ENCODE measurements around the gene TENT5A. TPM values are rescaled to one million over a fixed set of nuclear protein-coding genes. Genes with fewer than 3 reads are reported as not detected.
"Not testable (repeated sequence)": the region's sequence is repeated elsewhere in the genome, so short reads cannot be mapped to it uniquely, and the experiment has no call there.

The TENT5A gene
- total and polyA plus RNA-seq, 7 experiments from 2014 or later = 0.80 to 12.5 (median 6.9) TPM

DNA sequence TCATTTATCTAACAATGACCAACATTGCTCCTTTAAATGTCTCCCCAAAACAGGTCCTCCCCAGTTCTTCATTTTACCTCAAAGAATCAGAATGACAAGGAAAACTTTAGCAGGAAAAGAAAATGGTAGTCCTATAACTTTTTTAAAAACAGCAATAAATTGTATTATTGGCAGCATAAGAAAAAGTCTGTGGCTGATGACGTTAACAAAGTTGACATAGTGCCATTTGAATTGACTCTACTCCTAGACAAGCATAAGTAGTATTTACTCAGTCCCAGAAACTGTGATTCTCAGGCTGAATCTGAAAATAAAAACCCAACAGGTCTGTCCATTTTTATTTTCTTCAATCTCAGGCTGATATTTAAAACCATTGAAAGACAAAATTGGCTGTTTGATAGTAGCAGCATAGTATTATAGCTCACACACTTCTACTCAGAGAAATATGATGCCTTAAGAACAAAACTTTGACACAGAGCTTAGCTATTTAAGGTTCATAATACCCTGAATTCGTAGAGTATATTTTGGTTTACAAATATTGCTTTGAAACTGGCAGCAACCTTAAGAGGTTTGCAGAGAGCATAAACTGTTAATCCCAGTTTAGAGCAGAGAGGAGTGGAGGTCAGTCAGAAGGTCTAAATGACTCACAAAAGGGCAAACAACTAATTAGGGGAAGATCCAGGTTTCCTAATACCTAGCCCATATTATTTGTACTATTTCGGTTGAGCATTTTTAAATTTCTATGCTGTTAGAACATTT is 35.0 kb upstream of the TENT5A start:
- Mint-ChIP-seq H3K36me3 (no peaks in the 10 kb centered on the region), H3K27me3 (peaks cover 0 to 21% (median 8%) of the 10 kb centered on the region in 5 donors), H3K4me1 (peaks cover 0 to 2% (median 0%) of the 10 kb centered on the region in 7 donors), H3K4me3 (no peak overlapping the region), H3K27ac (no peak overlapping the region), H3K9me3 (peaks cover 0 to under 1% (median 0%) of the 10 kb centered on the region in 11 donors)
- H3K27ac ChIP-seq (ENCODE audit: low read depth, low read length) = no peak overlapping the region
- H3K27me3 ChIP-seq (ENCODE audit: control insufficient read depth in 2 of 2, insufficient read depth in 2 of 2, low read length in 2 of 2) = no peaks in the 10 kb centered on the region
- H3K9me3 ChIP-seq (ENCODE audit: control insufficient read depth in 2 of 3, low read length in 3 of 3) = no peaks in the 10 kb centered on the region
- H3K36me3 ChIP-seq (ENCODE audit: control insufficient read depth in 2 of 3, insufficient read depth in 3 of 3, low read length in 3 of 3) = no peaks in the 10 kb centered on the region
- no peaks in the 10 kb centered on the region for H3K4me1 ChIP-seq (ENCODE audit: control insufficient read depth in 2 of 2, insufficient read depth in 2 of 2, low read length in 2 of 2)
- no peak overlapping the region for H3K4me3 ChIP-seq (ENCODE audit: low read length)
- intact Hi-C loops (cut with micrococcal nuclease) = no loop called here
- ATAC-seq (no peak), DNase-seq (no peak)
- CTCF ChIA-PET = no interaction called here
- POLR2A ChIA-PET = no interaction called here

DNA sequence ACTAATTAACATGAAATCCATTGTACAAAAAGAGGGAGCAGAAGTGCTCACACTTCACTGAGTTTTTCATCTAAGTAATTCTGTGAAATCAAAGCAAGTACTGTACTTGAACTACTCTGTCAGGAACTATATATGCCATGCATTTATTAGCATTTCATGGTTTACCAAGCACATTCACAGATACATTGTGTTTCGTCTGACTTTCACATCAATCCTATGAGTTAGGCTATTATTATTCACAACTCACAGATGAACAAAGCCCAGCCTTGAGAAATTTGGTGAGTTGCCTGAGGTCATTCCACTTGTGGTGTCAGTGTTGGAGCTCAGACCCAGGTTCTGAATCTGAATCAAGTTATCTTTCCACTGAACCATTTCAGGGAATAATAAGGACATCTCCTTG is 33.7 kb upstream of the TENT5A start:
- no peaks in the 10 kb centered on the region for H3K9me3 ChIP-seq (ENCODE audit: control insufficient read depth in 2 of 3, low read length in 3 of 3)
- H3K9me3 Mint-ChIP-seq = peaks cover 0 to 9% (median 0%) of the 10 kb centered on the region in 11 donors
- DNase-seq (no peak), ATAC-seq (no peak)
- no peaks in the 10 kb centered on the region for H3K36me3 Mint-ChIP-seq
- H3K27ac Mint-ChIP-seq = no peak overlapping the region
- H3K36me3 ChIP-seq (ENCODE audit: control insufficient read depth in 2 of 3, insufficient read depth in 3 of 3, low read length in 3 of 3) = no peaks in the 10 kb centered on the region
- H3K4me1 ChIP-seq (ENCODE audit: control insufficient read depth in 2 of 2, insufficient read depth in 2 of 2, low read length in 2 of 2) = no peaks in the 10 kb centered on the region
- intact Hi-C loops (cut with micrococcal nuclease) = no loop called here
- POLR2A ChIA-PET = no interaction called here
- peaks cover 0 to 2% (median 0%) of the 10 kb centered on the region in 7 donors for H3K4me1 Mint-ChIP-seq
- no peak overlapping the region for H3K4me3 ChIP-seq (ENCODE audit: low read length)
- peaks cover 0 to 21% (median 8%) of the 10 kb centered on the region in 5 donors for H3K27me3 Mint-ChIP-seq
- no peak overlapping the region for H3K27ac ChIP-seq (ENCODE audit: low read depth, low read length)
- H3K4me3 Mint-ChIP-seq = no peak overlapping the region
- CTCF ChIA-PET = no interaction called here
- no peaks in the 10 kb centered on the region for H3K27me3 ChIP-seq (ENCODE audit: control insufficient read depth in 2 of 2, insufficient read depth in 2 of 2, low read length in 2 of 2)

DNA sequence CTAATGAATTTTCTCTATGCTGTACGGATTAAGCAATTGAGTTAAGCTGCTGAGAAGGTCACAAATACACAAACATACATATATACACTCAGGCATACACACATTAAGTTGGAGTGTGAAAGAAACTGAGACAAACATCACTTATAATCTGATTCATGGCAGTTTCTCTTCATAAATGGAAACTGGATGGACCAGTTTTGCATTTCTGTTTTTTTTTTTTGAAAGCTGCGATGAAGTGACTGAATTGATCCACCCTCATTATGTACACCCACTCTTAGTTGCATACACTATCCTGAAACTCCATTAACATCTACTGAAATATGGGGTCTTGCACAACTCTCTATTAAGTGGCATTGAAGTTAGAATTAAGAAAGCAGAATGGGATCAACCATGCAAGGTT is 32.9 kb upstream of the TENT5A start:
- H3K36me3 ChIP-seq (ENCODE audit: control insufficient read depth in 2 of 3, insufficient read depth in 3 of 3, low read length in 3 of 3) = no peaks in the 10 kb centered on the region
- H3K27me3 Mint-ChIP-seq = peaks cover 0 to 21% (median 12%) of the 10 kb centered on the region in 5 donors
- DNase-seq (no peak), ATAC-seq (no peak)
- no peaks in the 10 kb centered on the region for H3K4me1 ChIP-seq (ENCODE audit: control insufficient read depth in 2 of 2, insufficient read depth in 2 of 2, low read length in 2 of 2)
- no peaks in the 10 kb centered on the region for H3K27me3 ChIP-seq (ENCODE audit: control insufficient read depth in 2 of 2, insufficient read depth in 2 of 2, low read length in 2 of 2)
- H3K36me3 Mint-ChIP-seq = no peaks in the 10 kb centered on the region
- ChIA-PET POLR2A (no interaction called here), CTCF (interaction anchor here (0.6 kb wide), 1 partner anchor 29 kb away, joined by 6 read pairs; no protein-coding TSS in a partner anchor)
- peaks cover 0 to 2% (median 0%) of the 10 kb centered on the region in 7 donors for H3K4me1 Mint-ChIP-seq
- intact Hi-C loops (cut with micrococcal nuclease) = no loop called here
- H3K4me3 ChIP-seq (ENCODE audit: low read length) = no peak overlapping the region
- no peak overlapping the region for H3K27ac ChIP-seq (ENCODE audit: low read depth, low read length)
- no peak overlapping the region for H3K27ac Mint-ChIP-seq
- H3K9me3 ChIP-seq (ENCODE audit: control insufficient read depth in 2 of 3, low read length in 3 of 3) = no peaks in the 10 kb centered on the region
- H3K9me3 Mint-ChIP-seq = peaks cover 0 to 9% (median 0%) of the 10 kb centered on the region in 11 donors
- H3K4me3 Mint-ChIP-seq = no peak overlapping the region

DNA sequence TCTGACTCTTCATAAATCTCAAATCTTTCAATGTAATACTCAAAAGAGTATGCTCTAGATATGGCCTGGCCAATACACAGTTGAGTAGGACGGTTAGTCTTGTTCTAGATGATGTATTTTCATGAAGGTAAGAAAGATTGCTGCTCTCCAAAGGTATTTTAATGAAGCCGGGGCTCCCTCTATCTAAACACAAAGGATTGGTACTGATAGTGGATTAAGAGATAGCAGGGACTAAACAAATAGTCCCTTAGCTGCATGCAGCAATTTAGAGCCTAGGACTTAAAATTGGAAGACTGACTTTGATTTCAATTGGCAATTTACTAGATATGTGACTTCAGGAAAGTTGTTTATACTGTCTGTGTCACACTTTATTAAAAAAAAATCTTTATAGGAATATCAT is 31.4 kb upstream of the TENT5A start:
- Mint-ChIP-seq H3K27ac (no peak overlapping the region), H3K4me1 (peaks cover 0 to 2% (median 0%) of the 10 kb centered on the region in 7 donors), H3K4me3 (no peak overlapping the region), H3K27me3 (peaks cover 0 to 16% (median 6%) of the 10 kb centered on the region in 5 donors), H3K9me3 (peaks cover 0 to 9% (median 0%) of the 10 kb centered on the region in 11 donors), H3K36me3 (no peaks in the 10 kb centered on the region)
- Histone ChIP-seq H3K4me1 (ENCODE audit: control insufficient read depth in 2 of 2, insufficient read depth in 2 of 2, low read length in 2 of 2) (no peaks in the 10 kb centered on the region), H3K9me3 (ENCODE audit: control insufficient read depth in 2 of 3, low read length in 3 of 3) (no peaks in the 10 kb centered on the region), H3K27me3 (ENCODE audit: control insufficient read depth in 2 of 2, insufficient read depth in 2 of 2, low read length in 2 of 2) (no peaks in the 10 kb centered on the region), H3K4me3 (ENCODE audit: low read length) (no peak overlapping the region), H3K36me3 (ENCODE audit: control insufficient read depth in 2 of 3, insufficient read depth in 3 of 3, low read length in 3 of 3) (no peaks in the 10 kb centered on the region), H3K27ac (ENCODE audit: low read depth, low read length) (no peak overlapping the region)
- CTCF ChIA-PET = no interaction called here
- POLR2A ChIA-PET = no interaction called here
- ATAC-seq (no peak), DNase-seq (no peak)
- intact Hi-C loops (cut with micrococcal nuclease) = no loop called here

DNA sequence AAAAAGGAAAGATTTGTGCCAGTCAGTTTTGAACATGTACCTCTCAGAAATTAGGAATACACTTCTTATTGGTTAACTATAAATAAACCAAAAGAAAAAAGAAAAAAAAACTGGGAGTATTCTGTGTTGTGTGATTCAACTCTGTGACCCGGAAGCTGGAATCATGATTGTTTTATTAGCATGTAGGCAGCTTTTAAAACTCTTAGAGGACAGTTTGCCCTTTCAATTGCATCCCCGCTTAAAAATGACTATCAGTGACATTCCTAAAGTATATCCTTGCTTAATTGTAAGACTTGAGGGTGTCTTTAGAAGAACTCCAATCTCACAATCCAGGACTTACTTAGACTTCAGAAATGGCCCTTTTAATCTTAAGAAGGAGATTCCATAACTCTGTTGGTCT is 29.1 kb upstream of the TENT5A start:
- Mint-ChIP-seq H3K4me3 (no peak overlapping the region), H3K27ac (no peak overlapping the region), H3K9me3 (peaks cover 0 to 9% (median 0%) of the 10 kb centered on the region in 11 donors), H3K4me1 (no peaks in the 10 kb centered on the region), H3K27me3 (peaks cover 2 to 19% (median 8%) of the 10 kb centered on the region in 5 donors), H3K36me3 (no peaks in the 10 kb centered on the region)
- ATAC-seq (no peak), DNase-seq (no peak)
- intact Hi-C loops (cut with micrococcal nuclease) = no loop called here
- CTCF ChIA-PET = no interaction called here
- H3K27ac ChIP-seq (ENCODE audit: low read depth, low read length) = no peak overlapping the region
- POLR2A ChIA-PET = no interaction called here
- H3K9me3 ChIP-seq (ENCODE audit: control insufficient read depth in 2 of 3, low read length in 3 of 3) = no peaks in the 10 kb centered on the region
- H3K4me1 ChIP-seq (ENCODE audit: control insufficient read depth in 2 of 2, insufficient read depth in 2 of 2, low read length in 2 of 2) = no peaks in the 10 kb centered on the region
- no peak overlapping the region for H3K4me3 ChIP-seq (ENCODE audit: low read length)
- H3K27me3 ChIP-seq (ENCODE audit: control insufficient read depth in 2 of 2, insufficient read depth in 2 of 2, low read length in 2 of 2) = no peaks in the 10 kb centered on the region
- H3K36me3 ChIP-seq (ENCODE audit: control insufficient read depth in 2 of 3, insufficient read depth in 3 of 3, low read length in 3 of 3) = no peaks in the 10 kb centered on the region

DNA sequence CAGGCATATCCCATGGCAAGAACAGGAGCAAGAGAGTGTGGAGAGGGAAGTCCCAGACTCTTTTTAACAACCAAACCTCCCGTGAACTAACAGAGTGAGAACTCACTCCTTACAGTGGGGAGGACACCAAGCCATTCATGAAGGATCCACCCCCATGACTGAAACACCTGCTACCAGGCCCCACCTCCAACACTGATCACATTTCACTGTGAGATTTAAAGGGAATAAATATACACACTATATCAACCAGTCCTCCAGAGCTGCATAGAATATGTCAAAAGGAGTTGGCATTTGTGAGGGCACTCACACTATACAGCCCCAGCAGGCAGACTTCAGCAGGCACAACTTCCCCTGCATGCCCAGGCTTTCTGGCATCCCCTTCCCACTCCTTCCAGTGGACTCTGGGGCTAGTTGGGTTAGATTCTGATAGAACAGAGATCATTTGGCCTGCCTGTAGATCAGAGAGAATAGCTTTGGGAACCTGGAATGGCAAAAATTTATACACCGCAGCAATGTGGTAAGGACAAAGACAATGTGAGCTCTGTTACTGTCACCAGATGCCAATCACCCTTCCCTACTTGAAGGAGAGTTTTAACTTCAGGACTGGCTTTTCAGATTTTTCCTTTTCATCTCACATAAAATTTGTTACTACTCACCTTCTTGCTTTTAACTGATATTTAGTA is 25.2 kb upstream of the TENT5A start:
- Mint-ChIP-seq H3K4me1 (peaks cover 0 to 3% (median 0%) of the 10 kb centered on the region in 7 donors), H3K4me3 (no peak overlapping the region), H3K36me3 (no peaks in the 10 kb centered on the region), H3K9me3 (peaks cover 0 to 9% (median 0%) of the 10 kb centered on the region in 11 donors), H3K27me3 (peaks cover 4 to 16% (median 6%) of the 10 kb centered on the region in 5 donors), H3K27ac (no peak overlapping the region)
- no peak for DNase-seq
- Histone ChIP-seq H3K9me3 (ENCODE audit: control insufficient read depth in 2 of 3, low read length in 3 of 3) (no peaks in the 10 kb centered on the region), H3K27me3 (ENCODE audit: control insufficient read depth in 2 of 2, insufficient read depth in 2 of 2, low read length in 2 of 2) (no peaks in the 10 kb centered on the region), H3K27ac (ENCODE audit: low read depth, low read length) (no peak overlapping the region), H3K4me3 (ENCODE audit: low read length) (no peak overlapping the region), H3K4me1 (ENCODE audit: control insufficient read depth in 2 of 2, insufficient read depth in 2 of 2, low read length in 2 of 2) (no peaks in the 10 kb centered on the region), H3K36me3 (ENCODE audit: control insufficient read depth in 2 of 3, insufficient read depth in 3 of 3, low read length in 3 of 3) (no peaks in the 10 kb centered on the region)
- CTCF ChIA-PET = no interaction called here
- POLR2A ChIA-PET = no interaction called here
- intact Hi-C loops (cut with micrococcal nuclease) = no loop called here
- ATAC-seq = no peak

DNA sequence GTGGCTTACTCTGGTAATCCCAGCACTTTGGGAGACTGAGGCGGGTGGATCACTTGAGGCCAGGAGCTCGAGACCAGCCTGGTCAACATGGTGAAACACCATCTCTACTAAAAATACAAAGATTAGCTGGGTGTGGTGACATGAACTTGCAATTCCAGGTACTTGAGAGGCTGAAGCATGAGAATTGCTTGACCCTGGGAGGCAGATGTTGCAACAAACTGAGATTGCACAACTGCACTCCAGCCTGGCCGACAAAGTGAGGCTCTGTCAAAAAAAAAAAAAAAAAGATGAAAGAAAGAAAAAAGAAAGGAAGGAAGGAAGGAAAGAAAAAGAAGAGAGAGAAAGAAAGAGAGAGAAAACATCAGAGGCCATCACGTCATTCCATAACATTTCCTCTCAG is 23.7 kb upstream of the TENT5A start:
- H3K27me3 ChIP-seq (ENCODE audit: control insufficient read depth in 2 of 2, insufficient read depth in 2 of 2, low read length in 2 of 2); CTCF ChIA-PET; DNase-seq; H3K4me1 Mint-ChIP-seq; H3K36me3 ChIP-seq (ENCODE audit: control insufficient read depth in 2 of 3, insufficient read depth in 3 of 3, low read length in 3 of 3); H3K27ac Mint-ChIP-seq; H3K4me3 ChIP-seq (ENCODE audit: low read length); H3K36me3 Mint-ChIP-seq; H3K4me1 ChIP-seq (ENCODE audit: control insufficient read depth in 2 of 2, insufficient read depth in 2 of 2, low read length in 2 of 2); ATAC-seq; H3K9me3 ChIP-seq (ENCODE audit: control insufficient read depth in 2 of 3, low read length in 3 of 3); intact Hi-C loops (cut with micrococcal nuclease); H3K9me3 Mint-ChIP-seq; H3K4me3 Mint-ChIP-seq; POLR2A ChIA-PET; H3K27ac ChIP-seq (ENCODE audit: low read depth, low read length): not testable (repeated sequence)
- H3K27me3 Mint-ChIP-seq = peaks cover 0 to 16% (median 5%) of the 10 kb centered on the region in 5 donors

Data from naive thymus-derived CD4-positive, alpha-beta T cell (primary cell).